HL-60 (cell line): ENCODE results near the gene ZNF583.

ENCODE experiments used
- POLR2AphosphoS5 ChIP-seq: IDR thresholded peaks from 2 replicates; pipeline ENCODE4 v1.6.1; 2012; ENCODE audit warnings: low read depth
- TF ChIP-seq, protein P1 (sequence below): IDR thresholded peaks from one replicate; pipeline ENCODE4 v1.5.1; 2011; ENCODE audit warnings: low read length, control low read depth, inconsistent platforms; ENCODE audit not compliant: insufficient read depth

- no peak for TF ChIP-seq POLR2AphosphoS5
- TF ChIP-seq, protein P1, sequence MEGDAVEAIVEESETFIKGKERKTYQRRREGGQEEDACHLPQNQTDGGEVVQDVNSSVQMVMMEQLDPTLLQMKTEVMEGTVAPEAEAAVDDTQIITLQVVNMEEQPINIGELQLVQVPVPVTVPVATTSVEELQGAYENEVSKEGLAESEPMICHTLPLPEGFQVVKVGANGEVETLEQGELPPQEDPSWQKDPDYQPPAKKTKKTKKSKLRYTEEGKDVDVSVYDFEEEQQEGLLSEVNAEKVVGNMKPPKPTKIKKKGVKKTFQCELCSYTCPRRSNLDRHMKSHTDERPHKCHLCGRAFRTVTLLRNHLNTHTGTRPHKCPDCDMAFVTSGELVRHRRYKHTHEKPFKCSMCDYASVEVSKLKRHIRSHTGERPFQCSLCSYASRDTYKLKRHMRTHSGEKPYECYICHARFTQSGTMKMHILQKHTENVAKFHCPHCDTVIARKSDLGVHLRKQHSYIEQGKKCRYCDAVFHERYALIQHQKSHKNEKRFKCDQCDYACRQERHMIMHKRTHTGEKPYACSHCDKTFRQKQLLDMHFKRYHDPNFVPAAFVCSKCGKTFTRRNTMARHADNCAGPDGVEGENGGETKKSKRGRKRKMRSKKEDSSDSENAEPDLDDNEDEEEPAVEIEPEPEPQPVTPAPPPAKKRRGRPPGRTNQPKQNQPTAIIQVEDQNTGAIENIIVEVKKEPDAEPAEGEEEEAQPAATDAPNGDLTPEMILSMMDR = no peak
Measured at GRCh38 chr19:56441206-56441792, 37.2 kb downstream of the ZNF583 start.
